Measurements from ENCODE around the gene SPON2.
A peak's percentile ranks its signal among the peaks of the same experiment; 100 is the strongest.

Gene SPON2

DNA sequence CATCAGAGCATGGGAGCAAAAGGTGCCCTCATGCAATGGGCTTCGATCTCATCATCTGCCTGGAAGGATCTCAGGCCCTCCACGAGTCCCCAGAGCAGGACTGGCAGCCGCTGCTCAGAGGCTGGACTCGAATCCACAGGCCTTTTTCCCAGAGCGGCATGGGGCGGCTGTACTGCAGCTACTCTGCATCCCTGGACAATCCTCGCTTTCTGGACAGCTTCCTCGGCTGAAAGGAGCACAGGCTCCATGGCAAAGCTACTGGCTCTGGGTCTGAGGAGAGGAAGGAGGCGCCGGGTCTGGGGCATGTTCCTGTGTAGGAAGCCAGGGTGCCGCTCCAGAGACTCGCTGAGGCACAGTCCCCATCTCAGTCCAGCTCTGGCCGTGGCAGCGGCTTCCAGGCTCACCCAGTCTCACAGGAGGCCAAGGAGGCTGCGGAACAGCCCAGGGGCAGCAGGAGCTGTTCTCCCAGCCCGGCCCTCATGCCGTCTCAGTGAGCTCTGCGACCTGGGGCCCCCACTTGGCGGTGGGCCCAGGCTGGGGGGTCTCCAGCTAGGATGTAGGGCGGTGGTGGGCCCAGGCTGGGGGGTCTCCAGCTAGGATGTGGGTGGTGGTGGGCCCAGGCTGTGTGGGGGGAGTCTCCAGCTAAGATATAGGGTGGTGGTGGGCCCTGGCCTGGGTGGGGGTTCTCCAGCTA lies 2.7 kb upstream of the SPON2 start:
- TF ChIP-seq FOXP2 (optimal IDR thresholded peaks at IDR 0.05; ENCODE audit: borderline replicate concordance, extremely low read depth, extremely low read length, insufficient read depth) (no peak), POLR2AphosphoS5 (IDR thresholded peaks at IDR 0.05; ENCODE audit: low read depth, low read length) (no peak), SIN3A (IDR thresholded peaks at IDR 0.05; ENCODE audit: borderline replicate concordance, insufficient read depth, low read length) (no peak), TAF1 (IDR thresholded peaks at IDR 0.05; ENCODE audit: borderline replicate concordance, insufficient read depth, low read length) (no peak)
- TF ChIP-seq, protein P1, sequence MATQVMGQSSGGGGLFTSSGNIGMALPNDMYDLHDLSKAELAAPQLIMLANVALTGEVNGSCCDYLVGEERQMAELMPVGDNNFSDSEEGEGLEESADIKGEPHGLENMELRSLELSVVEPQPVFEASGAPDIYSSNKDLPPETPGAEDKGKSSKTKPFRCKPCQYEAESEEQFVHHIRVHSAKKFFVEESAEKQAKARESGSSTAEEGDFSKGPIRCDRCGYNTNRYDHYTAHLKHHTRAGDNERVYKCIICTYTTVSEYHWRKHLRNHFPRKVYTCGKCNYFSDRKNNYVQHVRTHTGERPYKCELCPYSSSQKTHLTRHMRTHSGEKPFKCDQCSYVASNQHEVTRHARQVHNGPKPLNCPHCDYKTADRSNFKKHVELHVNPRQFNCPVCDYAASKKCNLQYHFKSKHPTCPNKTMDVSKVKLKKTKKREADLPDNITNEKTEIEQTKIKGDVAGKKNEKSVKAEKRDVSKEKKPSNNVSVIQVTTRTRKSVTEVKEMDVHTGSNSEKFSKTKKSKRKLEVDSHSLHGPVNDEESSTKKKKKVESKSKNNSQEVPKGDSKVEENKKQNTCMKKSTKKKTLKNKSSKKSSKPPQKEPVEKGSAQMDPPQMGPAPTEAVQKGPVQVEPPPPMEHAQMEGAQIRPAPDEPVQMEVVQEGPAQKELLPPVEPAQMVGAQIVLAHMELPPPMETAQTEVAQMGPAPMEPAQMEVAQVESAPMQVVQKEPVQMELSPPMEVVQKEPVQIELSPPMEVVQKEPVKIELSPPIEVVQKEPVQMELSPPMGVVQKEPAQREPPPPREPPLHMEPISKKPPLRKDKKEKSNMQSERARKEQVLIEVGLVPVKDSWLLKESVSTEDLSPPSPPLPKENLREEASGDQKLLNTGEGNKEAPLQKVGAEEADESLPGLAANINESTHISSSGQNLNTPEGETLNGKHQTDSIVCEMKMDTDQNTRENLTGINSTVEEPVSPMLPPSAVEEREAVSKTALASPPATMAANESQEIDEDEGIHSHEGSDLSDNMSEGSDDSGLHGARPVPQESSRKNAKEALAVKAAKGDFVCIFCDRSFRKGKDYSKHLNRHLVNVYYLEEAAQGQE (IDR thresholded peaks at IDR 0.05; ENCODE audit: insufficient read depth in 1 of 2, low read depth in 2 of 2, low read length in 2 of 2), result no peak

DNA sequence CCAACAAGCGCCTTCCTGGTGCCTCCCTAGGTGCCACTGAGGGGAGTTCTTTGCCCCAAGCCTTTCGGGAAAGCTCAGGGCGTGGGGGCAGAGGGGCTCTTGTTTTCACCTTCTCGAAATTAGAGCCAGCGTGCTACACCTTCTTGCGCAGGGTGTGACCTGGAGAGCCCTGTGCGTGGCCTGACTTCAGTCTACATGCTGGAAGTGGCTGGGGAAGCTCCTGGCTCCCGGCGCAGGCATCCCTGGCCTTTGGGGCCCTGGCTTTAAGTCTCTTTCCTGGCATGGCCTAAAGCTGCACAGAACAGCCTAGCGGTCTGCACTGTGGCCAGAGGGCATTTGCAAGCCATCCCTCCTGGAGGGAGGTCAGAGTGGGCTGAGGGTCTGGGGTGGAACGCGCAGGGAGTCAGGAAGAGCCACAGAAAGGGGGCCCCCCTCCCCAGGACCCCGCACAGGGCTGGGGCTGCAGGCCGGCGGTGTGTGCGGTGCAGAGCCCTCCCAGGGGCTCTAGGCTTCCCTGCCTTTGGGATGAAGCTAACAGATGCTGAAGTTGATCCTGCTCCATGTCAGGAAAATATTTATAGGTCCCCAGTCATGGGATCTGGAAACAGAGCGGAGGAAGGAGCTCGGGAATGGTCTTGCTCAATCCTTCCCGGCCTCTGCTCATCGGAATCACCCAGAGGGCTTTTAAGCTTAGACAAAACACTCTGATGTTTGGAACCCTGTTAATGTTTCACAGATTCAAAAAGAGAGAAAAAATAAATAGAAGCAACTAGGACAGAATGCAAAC lies 781 bp upstream of the SPON2 start:
- TF ChIP-seq SIN3A (IDR thresholded peaks at IDR 0.05; ENCODE audit: borderline replicate concordance, insufficient read depth, low read length) (no peak), POLR2AphosphoS5 (IDR thresholded peaks at IDR 0.05; ENCODE audit: low read depth, low read length) (no peak)

DNA sequence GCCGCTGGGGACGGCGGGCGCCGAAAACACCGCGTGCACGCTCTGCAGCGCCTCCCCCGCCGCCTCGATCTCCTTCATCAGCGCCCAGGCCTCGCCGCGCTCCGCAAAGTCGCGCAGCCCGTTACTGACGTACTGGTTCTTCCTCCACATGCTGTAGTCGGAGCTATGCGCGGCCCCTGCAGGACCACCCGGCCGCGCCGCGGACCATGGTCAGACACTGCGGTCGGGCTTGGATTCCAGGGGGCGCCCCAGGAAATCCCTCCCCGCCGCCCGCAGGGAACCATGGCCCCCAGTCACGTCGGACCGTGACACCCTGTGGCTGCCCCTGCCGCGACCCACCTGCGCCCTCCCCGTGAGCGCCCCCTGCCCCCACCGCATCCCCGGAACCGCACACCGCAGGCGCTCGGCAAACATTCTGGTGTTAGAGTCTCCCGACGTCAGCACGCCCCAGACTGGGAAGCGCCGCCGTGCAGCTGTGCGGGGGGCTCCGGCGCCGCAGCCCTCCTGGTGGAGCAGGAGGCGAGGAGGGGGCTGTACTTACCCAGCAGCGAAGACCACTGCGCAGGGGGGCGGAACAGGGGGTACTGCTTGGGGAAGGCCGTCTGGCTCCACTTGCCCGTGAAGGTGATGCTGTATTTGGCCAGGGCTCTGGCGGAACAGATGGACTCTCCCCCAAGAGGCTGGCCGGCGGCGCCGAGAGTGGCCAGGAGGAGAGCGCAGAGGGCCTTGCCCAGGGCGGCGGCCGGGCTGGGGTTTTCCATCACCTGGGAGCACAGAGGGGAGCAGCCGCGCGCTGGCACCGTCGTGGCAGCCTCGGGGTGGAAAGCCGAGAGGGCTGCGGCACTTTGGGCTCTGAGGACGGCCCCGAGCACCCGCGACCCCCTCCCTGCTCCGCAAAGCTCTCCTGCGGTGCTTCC lies 814 bp downstream of the SPON2 start:
- TF ChIP-seq TAF1 (IDR thresholded peaks at IDR 0.05; ENCODE audit: borderline replicate concordance, insufficient read depth, low read length), result no peak
- TF ChIP-seq, protein P1 (IDR thresholded peaks at IDR 0.05; ENCODE audit: insufficient read depth in 1 of 2, low read depth in 2 of 2, low read length in 2 of 2), result no peak
- no peak; the same call in 1 of the 2 replicates for TF ChIP-seq POLR2AphosphoS5 (IDR thresholded peaks at IDR 0.05; ENCODE audit: low read depth, low read length)
- TF ChIP-seq SIN3A (IDR thresholded peaks at IDR 0.05; ENCODE audit: borderline replicate concordance, insufficient read depth, low read length), result no peak
- no peak for TF ChIP-seq FOXP2 (optimal IDR thresholded peaks at IDR 0.05; ENCODE audit: borderline replicate concordance, extremely low read depth, extremely low read length, insufficient read depth)

DNA sequence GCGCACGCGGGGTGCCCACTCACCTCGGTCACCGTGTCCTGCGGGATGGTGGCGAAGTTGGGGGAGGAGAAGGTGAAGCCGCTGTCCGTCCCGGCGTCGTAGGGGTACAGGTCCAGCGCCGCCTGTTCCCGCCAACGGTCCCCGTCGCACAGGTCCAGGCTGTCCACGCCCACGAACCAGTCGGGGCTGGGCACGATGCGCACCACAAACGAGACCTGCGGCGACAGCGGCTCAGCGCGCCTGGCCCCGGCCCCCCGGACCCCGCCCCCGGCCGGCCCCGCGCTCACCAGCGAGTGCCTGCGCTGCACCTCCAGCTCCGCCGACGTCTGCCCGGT lies 1.4 kb downstream of the SPON2 start:
- TF ChIP-seq SIN3A (IDR thresholded peaks at IDR 0.05; ENCODE audit: borderline replicate concordance, insufficient read depth, low read length), result no peak
- 0 out of 2 replicates have a peak, but pooled peaks have one; percentile 39 for TF ChIP-seq POLR2AphosphoS5 (IDR thresholded peaks at IDR 0.05; ENCODE audit: low read depth, low read length)

DNA sequence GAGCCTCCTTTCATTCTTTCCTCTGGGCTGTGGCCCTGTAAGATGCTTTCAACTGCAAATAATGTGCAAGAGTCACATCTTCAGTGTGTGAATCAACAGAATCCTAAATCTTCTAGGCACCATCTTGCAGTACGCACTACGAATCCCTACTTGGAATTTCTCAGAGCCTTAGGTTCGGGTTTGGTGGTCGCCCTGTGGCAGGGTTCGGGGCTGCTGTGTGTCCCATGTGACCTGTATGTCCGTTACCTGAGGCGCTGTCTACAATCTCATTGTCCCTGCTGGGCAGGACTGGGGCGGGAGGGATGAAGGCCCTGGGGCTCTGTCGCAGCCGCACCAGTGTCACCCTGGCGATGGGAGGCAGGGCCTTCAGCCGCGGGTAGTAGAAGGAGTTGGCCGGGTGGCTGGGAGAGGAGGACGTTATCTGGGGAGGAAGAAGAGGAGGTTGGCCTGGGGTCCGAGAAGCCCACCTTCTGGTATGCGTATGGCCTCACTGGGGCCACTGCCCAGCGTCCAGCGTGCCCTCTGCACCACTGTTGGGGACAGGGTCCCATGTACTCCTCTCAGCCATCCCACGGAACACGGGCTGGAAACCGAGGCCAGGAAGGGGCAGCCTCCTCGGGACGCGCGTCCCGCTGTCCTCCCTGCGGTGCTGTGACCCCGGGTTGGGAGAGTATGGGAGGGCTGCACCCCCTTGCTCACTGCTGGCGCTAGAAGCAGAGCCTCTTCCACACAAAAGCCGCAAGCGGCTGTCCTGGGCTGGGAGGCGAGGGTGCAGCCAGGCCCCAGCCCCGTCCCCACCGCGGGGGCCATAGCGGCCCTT lies 2.0 kb downstream of the SPON2 start:
- TF ChIP-seq SIN3A (IDR thresholded peaks at IDR 0.05; ENCODE audit: borderline replicate concordance, insufficient read depth, low read length) (peak; percentile 37; the same call in 1 of the 2 replicates), TAF1 (IDR thresholded peaks at IDR 0.05; ENCODE audit: borderline replicate concordance, insufficient read depth, low read length) (no peak)

DNA sequence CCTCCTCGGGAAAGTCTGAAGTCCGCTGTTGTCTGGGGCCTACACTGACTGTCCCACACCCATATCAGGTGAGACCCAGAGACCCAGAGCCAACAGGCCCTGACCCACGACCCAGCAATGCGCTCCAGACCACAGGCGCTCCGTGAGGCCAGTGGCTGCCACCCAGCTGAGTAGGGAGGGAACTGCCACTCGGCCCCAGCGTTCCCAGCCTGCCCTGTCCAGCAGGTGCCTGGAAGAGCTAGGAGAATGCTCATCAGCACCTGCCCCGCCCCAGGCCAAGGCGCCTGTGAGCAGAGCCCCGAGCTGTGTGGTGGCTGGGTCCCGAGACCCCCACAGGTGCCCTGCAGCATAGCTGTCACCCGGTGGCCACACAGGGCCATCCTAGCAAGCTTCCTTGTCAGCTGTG lies 2.7 kb downstream of the SPON2 start:
- TF ChIP-seq, protein P1 (IDR thresholded peaks at IDR 0.05; ENCODE audit: insufficient read depth in 1 of 2, low read depth in 2 of 2, low read length in 2 of 2), result no peak
- no peak for TF ChIP-seq SIN3A (IDR thresholded peaks at IDR 0.05; ENCODE audit: borderline replicate concordance, insufficient read depth, low read length)
- no peak for TF ChIP-seq TAF1 (IDR thresholded peaks at IDR 0.05; ENCODE audit: borderline replicate concordance, insufficient read depth, low read length)
- no peak for TF ChIP-seq FOXP2 (optimal IDR thresholded peaks at IDR 0.05; ENCODE audit: borderline replicate concordance, extremely low read depth, extremely low read length, insufficient read depth)
- TF ChIP-seq POLR2AphosphoS5 (IDR thresholded peaks at IDR 0.05; ENCODE audit: low read depth, low read length), result no peak
